Myocyte (in vitro differentiated cells): ENCODE results near the gene BRK1. TPM values are rescaled to one million over a fixed set of nuclear protein-coding genes. Genes with fewer than 3 reads are reported as not detected.
"Not testable (repeated sequence)": the region's sequence is repeated elsewhere in the genome, so short reads cannot be mapped to it uniquely, and the experiment has no call there.

Experiments
- DNase-seq: peaks from one replicate; pipeline ENCODE4 v3.0.0-alpha.2; 2012; ENCODE audit warnings: low read depth
- total RNA-seq: library from RNA; depleted of rRNA; stranded (reverse); fragments of >200 nt; gene quantifications from 2 replicates; pipeline ENCODE4 v1.2.3, GENCODE V29; 2014

Gene BRK1
- total RNA-seq, 1 donor from 2014 or later = 114 TPM

DNA sequence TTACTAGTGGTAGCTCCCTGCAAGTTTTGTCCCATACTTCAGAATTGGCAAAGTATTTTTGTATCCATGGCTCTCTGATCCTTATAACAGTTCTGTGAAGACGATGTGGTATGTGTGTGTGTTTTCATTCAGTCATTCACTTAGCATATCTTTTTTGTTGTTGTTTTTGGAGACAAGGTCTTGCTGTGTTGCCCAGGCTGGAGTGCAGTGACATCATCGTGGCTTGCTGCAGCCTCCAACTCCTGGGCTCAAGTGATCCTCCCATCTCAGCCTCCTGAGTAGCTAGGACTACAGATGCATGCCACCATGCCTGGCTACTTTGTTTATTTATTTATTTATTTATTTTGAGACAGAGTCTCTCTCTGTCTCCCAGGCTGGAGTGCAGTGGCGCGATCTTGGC, 60.7 kb downstream of the BRK1 start:
- DNase-seq = not testable (repeated sequence)

Other genes with a start within 250 kb of the BRK1 start
- 0.26 TPM in 1 of 2 replicates, not detected in the other for gene CIDEC, start 235.4 kb upstream of the BRK1 start, total RNA-seq
- gene JAGN1, start 225.1 kb upstream of the BRK1 start, total RNA-seq = 41.4 and 50.5 TPM in 2 replicates
- 0.40 and 0.68 TPM in 2 replicates for gene IL17RE, start 212.8 kb upstream of the BRK1 start, total RNA-seq
- gene IL17RC, start 198.6 kb upstream of the BRK1 start, total RNA-seq = 24.4 and 33.9 TPM in 2 replicates
- gene CRELD1, start 181.8 kb upstream of the BRK1 start, total RNA-seq = 90.8 and 135 TPM in 2 replicates
- 1.1 and 1.3 TPM in 2 replicates for gene PRRT3, start 163.3 kb upstream of the BRK1 start, total RNA-seq
- 66.2 and 96.0 TPM in 2 replicates for gene EMC3, start 128.8 kb upstream of the BRK1 start, total RNA-seq
- gene FANCD2, start 89.2 kb upstream of the BRK1 start, total RNA-seq = 0.51 and 1.6 TPM in 2 replicates
- not detected in 2 replicates for gene FANCD2OS, start 7.4 kb upstream of the BRK1 start, total RNA-seq
- 23.0 and 23.9 TPM in 2 replicates for gene VHL, start 26.1 kb downstream of the BRK1 start, total RNA-seq
- 2.3 and 2.9 TPM in 2 replicates for gene IRAK2, start 49.2 kb downstream of the BRK1 start, total RNA-seq
- gene TATDN2, start 132.8 kb downstream of the BRK1 start, total RNA-seq = 6.9 and 8.9 TPM in 2 replicates
- gene GHRL, start 177.3 kb downstream of the BRK1 start, total RNA-seq = not detected in 2 replicates
- 123 and 192 TPM in 2 replicates for gene SEC13, start 205.4 kb downstream of the BRK1 start, total RNA-seq